GM12874 (cell line): ENCODE measurements around the gene SMIM21.

Experiments used
- CTCF ChIP-seq: IDR thresholded peaks from 2 replicates; pipeline ENCODE4 v1.5.1; 2011; ENCODE audit warnings: low read depth, mild to moderate bottlenecking, control low read depth, low read length, moderate library complexity; ENCODE audit not compliant: insufficient read depth

The SMIM21 gene

GRCh38 chr18:75450906-75451305, 23.4 kb upstream of the SMIM21 start:
- no peak for TF ChIP-seq CTCF

- no peak for TF ChIP-seq CTCF
Measured at GRCh38 chr18:75441896-75442295, 14.4 kb upstream of the SMIM21 start.

GRCh38 chr18:75439348-75439747, 11.8 kb upstream of the SMIM21 start:
- no peak for TF ChIP-seq CTCF

GRCh38 chr18:75438891-75439290, 11.4 kb upstream of the SMIM21 start:
- no peak for TF ChIP-seq CTCF

- no peak for TF ChIP-seq CTCF
Measured at GRCh38 chr18:75437979-75438378, 10.5 kb upstream of the SMIM21 start.

- TF ChIP-seq CTCF = no peak
Measured at GRCh38 chr18:75433098-75433497, 5.6 kb upstream of the SMIM21 start.

GRCh38 chr18:75429975-75430374, 2.5 kb upstream of the SMIM21 start:
- no peak for TF ChIP-seq CTCF

GRCh38 chr18:75428490-75428889, 987 bp upstream of the SMIM21 start:
- TF ChIP-seq CTCF = no peak
